Colonic mucosa (tissue), 4 donors: ENCODE results near the gene SH2D5. TPM values are rescaled to one million over a fixed set of nuclear protein-coding genes. Genes with fewer than 3 reads are reported as not detected.

ENCODE experiments used
- DNase-seq: peaks from one replicate; pipeline ENCODE4 v3.0.0-alpha.2; 2020
- H3K27ac ChIP-seq: fragments of 200-600 bp; one replicate; pipeline ENCODE4 v1.8.0; 2021
- H3K27me3 ChIP-seq: fragments of 200-600 bp; one replicate; pipeline ENCODE4 v1.8.0; 2021
- H3K36me3 ChIP-seq: fragments of 200-600 bp; one replicate; pipeline ENCODE4 v1.8.0; 2021
- H3K4me1 ChIP-seq: fragments of 200-600 bp; one replicate; pipeline ENCODE4 v1.8.0; 2021; ENCODE audit warnings: mild to moderate bottlenecking
- H3K4me3 ChIP-seq: fragments of 200-600 bp; one replicate; pipeline ENCODE4 v1.8.0; 2021
- H3K9ac ChIP-seq, 2 donors: one replicate each; pipeline ENCODE4 v1.7.0; 2013; ENCODE audit warnings: control low read depth in 2 of 2, low read depth in 2 of 2, low read length in 2 of 2
- H3K9me3 ChIP-seq: fragments of 200-600 bp; one replicate; pipeline ENCODE4 v1.8.0; 2021
- CTCF ChIP-seq: fragments of 200-600 bp; IDR thresholded peaks from one replicate; pipeline ENCODE4 v1.8.0; 2022; ENCODE audit warnings: antibody characterized with exemption, mild to moderate bottlenecking
- intact Hi-C: fragments of 100-400 bp; cut with DNase I; formaldehyde crosslinking; loops from one replicate; pipeline ENCODE4 v1.14.1; 2022
- total RNA-seq, 2 donors: library from RNA; stranded (reverse); fragmentation: NEBNext Ultra II Directional in 1 of 2; extraction: Animal tissue kit (Norgen Biotek cat#: 25700) in 1 of 2; gene quantifications; one replicate each; pipeline ENCODE4 v1.2.1, GENCODE V29; 2021
- donor health status: healthy.
- donor health status: DM: no; HTN: no; CAD: no.
- donor health status: DM: no; HTN: no; CAD: no.

Gene SH2D5
- total RNA-seq, 2 donors from 2014 or later, result 0.12 TPM; not detected in 1

- no peak overlapping the region for H3K27ac ChIP-seq
- H3K27me3 ChIP-seq, result no peaks in the 10 kb centered on the region
- H3K9ac ChIP-seq, result no peak overlapping the region
- H3K4me3 ChIP-seq, result no peak overlapping the region
- intact Hi-C loops, result no loop called here
- H3K9me3 ChIP-seq, result no peaks in the 10 kb centered on the region
- no peak for DNase-seq
- peaks cover 44% of the 10 kb centered on the region for H3K36me3 ChIP-seq
- H3K4me1 ChIP-seq, result no peaks in the 10 kb centered on the region
- no peak for TF ChIP-seq CTCF
Observed at GRCh38 chr1:20763417-20763816, 30.9 kb upstream of the SH2D5 start.

GRCh38 chr1:20760322-20760721 is 27.8 kb upstream of the SH2D5 start:
- H3K4me1 ChIP-seq, result no peaks in the 10 kb centered on the region
- H3K4me3 ChIP-seq, result no peak overlapping the region
- intact Hi-C loops, result no loop called here
- H3K9ac ChIP-seq, result no peak overlapping the region
- H3K9me3 ChIP-seq, result no peaks in the 10 kb centered on the region
- TF ChIP-seq CTCF, result no peak
- H3K27me3 ChIP-seq, result no peaks in the 10 kb centered on the region
- no peak for DNase-seq
- H3K27ac ChIP-seq, result no peak overlapping the region
- H3K36me3 ChIP-seq, result peaks cover 32% of the 10 kb centered on the region

GRCh38 chr1:20753589-20753988 is 21.1 kb upstream of the SH2D5 start:
- intact Hi-C loops, result no loop called here
- no peak for TF ChIP-seq CTCF
- Histone ChIP-seq H3K4me1 (no peaks in the 10 kb centered on the region), H3K4me3 (no peak overlapping the region), H3K9ac (no peak overlapping the region), H3K27me3 (no peaks in the 10 kb centered on the region), H3K9me3 (no peaks in the 10 kb centered on the region), H3K36me3 (peaks cover 6% of the 10 kb centered on the region), H3K27ac (no peak overlapping the region)
- no peak for DNase-seq

GRCh38 chr1:20751462-20751990 is 19.0 kb upstream of the SH2D5 start:
- Histone ChIP-seq H3K36me3 (peaks cover 16% of the 10 kb centered on the region), H3K9me3 (no peaks in the 10 kb centered on the region), H3K9ac (no peak overlapping the region), H3K4me3 (no peak overlapping the region), H3K27ac (no peak overlapping the region), H3K4me1 (no peaks in the 10 kb centered on the region), H3K27me3 (no peaks in the 10 kb centered on the region)
- no peak for DNase-seq
- intact Hi-C loops, result no loop called here
- no peak for TF ChIP-seq CTCF

GRCh38 chr1:20742671-20743070 is 10.2 kb upstream of the SH2D5 start:
- peaks cover 18% of the 10 kb centered on the region for H3K36me3 ChIP-seq
- H3K9me3 ChIP-seq, result no peaks in the 10 kb centered on the region
- no peak overlapping the region for H3K4me3 ChIP-seq
- DNase-seq, result no peak
- H3K9ac ChIP-seq, result no peak overlapping the region
- H3K27ac ChIP-seq, result no peak overlapping the region
- TF ChIP-seq CTCF, result no peak
- intact Hi-C loops, result loop anchor here (5.0 kb wide), 1 partner anchor 35 kb away; no protein-coding TSS in a partner anchor
- H3K27me3 ChIP-seq, result no peaks in the 10 kb centered on the region
- no peaks in the 10 kb centered on the region for H3K4me1 ChIP-seq
